ENCODE data around the gene ASPHD1. TPM values are rescaled to one million over a fixed set of nuclear protein-coding genes. Genes with fewer than 3 reads are reported as not detected.
A peak's percentile ranks its signal among the peaks of the same experiment; 100 is the strongest.

ASPHD1 gene, protein sequence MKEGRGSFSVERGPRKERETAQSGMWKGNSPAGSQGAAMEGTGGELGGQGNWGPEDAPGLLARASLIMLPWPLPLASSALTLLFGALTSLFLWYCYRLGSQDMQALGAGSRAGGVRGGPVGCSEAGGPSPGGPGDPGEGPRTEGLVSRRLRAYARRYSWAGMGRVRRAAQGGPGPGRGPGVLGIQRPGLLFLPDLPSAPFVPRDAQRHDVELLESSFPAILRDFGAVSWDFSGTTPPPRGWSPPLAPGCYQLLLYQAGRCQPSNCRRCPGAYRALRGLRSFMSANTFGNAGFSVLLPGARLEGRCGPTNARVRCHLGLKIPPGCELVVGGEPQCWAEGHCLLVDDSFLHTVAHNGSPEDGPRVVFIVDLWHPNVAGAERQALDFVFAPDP
- 5.5 TPM for polyA plus RNA-seq (2013, experiment 1 of 4)
- polyA plus RNA-seq (2013, experiment 2 of 4) = 3.7 TPM
- polyA plus RNA-seq (2013, experiment 3 of 4) = 4.4 TPM
- polyA plus RNA-seq (2013, experiment 4 of 4) = 3.6 TPM

DNA sequence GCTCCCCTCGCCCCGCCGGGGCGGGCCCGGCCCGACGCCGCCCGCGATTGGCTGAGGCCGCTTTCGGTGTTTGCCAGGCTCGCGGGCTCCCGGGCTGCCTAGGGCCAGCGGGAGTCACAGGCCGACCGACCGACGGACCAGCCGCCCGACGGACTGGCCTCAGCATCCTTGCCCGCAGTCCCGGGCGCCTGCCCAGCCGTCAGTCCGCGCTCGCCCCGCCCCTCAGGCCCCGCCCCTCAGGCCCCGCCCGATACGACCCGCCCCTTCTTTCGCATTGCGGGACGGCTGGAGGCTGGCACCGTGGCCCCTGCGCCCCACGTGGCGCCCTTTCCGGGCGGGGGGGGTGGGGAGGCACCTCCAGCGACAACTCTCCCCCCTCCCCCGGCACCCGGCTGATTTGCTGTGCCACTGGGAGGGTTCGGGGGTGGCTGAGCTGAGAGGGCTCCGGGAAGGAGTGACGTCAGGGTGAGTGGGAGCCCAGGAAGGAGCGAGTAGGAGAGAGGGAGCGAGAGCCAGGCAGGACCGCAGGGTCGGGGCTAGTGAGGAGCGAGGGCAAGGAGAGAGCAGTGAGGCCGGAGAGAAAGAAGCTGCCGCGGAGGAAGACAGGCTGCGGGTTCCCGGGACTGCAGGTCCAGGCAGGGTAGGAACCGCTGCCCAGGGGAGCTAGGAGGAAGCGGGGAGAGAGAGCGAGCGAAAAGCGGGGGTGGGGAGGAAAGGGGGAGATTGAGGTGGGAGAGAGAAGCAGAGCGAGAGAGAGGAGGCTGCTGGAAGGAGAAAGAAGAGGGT lies at the start of gene ASPHD1:
TSS of gene ASPHD1 (plus strand) at position 387 of the 786 bp plus-strand sequence. CDS start 484 bp downstream, outside the sequence.
- Histone ChIP-seq H3K27ac (ENCODE audit: insufficient read depth, low read depth, low read length, poor library complexity, severe bottlenecking) (peak within 1 kb of the TSS; percentile 30), H3K9me3 (ENCODE audit: control insufficient read depth, low read length) (no peaks in the 10 kb centered on the region), H3K36me3 (ENCODE audit: control insufficient read depth, insufficient read depth, low read length) (no peaks in the 10 kb centered on the region), H3K4me1 (ENCODE audit: control insufficient read depth, insufficient read depth, low read length) (peaks cover 14% of the 10 kb centered on the region), H3K4me3 (ENCODE audit: insufficient read depth, low read depth, low read length) (peak within 1 kb of the TSS; percentile 54), H3K27me3 (ENCODE audit: control insufficient read depth, insufficient read depth, low read length, poor library complexity, severe bottlenecking) (peaks cover 8% of the 10 kb centered on the region)
- 0 to 1% methylated on average over 67 of the region's 67 CpGs for WGBS, 2 experiments

DNA sequence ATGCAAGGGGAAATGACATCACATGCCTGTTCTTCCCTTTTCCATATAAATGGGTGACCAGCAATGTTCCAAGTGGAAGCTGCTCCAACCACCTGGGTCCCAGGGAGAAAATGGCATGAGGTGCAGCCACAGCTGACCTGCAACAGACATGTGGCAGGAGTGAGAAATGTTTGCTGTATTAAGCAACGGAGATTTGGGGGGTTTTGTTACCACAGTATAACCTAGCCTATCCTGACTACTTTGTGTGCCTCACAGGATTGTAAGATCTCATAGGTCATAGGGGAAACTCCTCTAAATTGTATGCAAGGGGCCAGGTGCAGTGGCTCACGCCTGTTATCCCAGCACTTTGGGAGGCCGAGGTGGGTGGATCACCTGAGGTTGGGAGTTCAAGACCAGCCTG lies 49.3 kb upstream of the ASPHD1 start:
- H3K4me1 ChIP-seq (ENCODE audit: control insufficient read depth, insufficient read depth, low read length) = no peaks in the 10 kb centered on the region
- H3K9me3 ChIP-seq (ENCODE audit: control insufficient read depth, low read length) = no peaks in the 10 kb centered on the region
- H3K27ac ChIP-seq (ENCODE audit: insufficient read depth, low read depth, low read length, poor library complexity, severe bottlenecking) = no peak overlapping the region
- H3K27me3 ChIP-seq (ENCODE audit: control insufficient read depth, insufficient read depth, low read length, poor library complexity, severe bottlenecking) = no peaks in the 10 kb centered on the region
- no peaks in the 10 kb centered on the region for H3K36me3 ChIP-seq (ENCODE audit: control insufficient read depth, insufficient read depth, low read length)
- WGBS, 2 experiments = 94 to 99% methylated on average over 3 of the region's 3 CpGs
- H3K4me3 ChIP-seq (ENCODE audit: insufficient read depth, low read depth, low read length) = no peak overlapping the region

DNA sequence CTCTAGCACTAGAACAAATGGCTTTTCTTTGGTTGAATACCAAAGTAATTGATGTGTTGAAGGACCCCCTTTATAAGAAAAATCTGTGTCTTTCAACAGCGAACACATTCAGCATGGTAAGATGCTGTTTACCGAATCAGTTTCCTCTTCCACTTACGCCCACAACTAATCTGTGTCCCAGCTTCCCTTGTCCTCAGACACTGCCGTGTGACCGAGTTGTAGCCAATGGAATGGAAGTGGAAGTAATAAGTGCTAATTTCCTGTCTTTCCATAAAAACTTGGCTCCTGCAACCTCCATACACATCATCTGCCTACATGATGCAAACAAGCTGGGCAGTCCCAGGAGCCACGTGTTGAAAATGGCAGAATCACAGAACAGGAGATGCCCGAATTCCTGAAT lies 47.6 kb upstream of the ASPHD1 start:
- H3K36me3 ChIP-seq (ENCODE audit: control insufficient read depth, insufficient read depth, low read length) = no peaks in the 10 kb centered on the region
- WGBS, 2 experiments = 83 to 94% methylated on average over 7 of the region's 7 CpGs
- H3K27me3 ChIP-seq (ENCODE audit: control insufficient read depth, insufficient read depth, low read length, poor library complexity, severe bottlenecking) = no peaks in the 10 kb centered on the region
- no peaks in the 10 kb centered on the region for H3K9me3 ChIP-seq (ENCODE audit: control insufficient read depth, low read length)
- no peak overlapping the region for H3K27ac ChIP-seq (ENCODE audit: insufficient read depth, low read depth, low read length, poor library complexity, severe bottlenecking)
- H3K4me1 ChIP-seq (ENCODE audit: control insufficient read depth, insufficient read depth, low read length) = no peaks in the 10 kb centered on the region
- no peak overlapping the region for H3K4me3 ChIP-seq (ENCODE audit: insufficient read depth, low read depth, low read length)

DNA sequence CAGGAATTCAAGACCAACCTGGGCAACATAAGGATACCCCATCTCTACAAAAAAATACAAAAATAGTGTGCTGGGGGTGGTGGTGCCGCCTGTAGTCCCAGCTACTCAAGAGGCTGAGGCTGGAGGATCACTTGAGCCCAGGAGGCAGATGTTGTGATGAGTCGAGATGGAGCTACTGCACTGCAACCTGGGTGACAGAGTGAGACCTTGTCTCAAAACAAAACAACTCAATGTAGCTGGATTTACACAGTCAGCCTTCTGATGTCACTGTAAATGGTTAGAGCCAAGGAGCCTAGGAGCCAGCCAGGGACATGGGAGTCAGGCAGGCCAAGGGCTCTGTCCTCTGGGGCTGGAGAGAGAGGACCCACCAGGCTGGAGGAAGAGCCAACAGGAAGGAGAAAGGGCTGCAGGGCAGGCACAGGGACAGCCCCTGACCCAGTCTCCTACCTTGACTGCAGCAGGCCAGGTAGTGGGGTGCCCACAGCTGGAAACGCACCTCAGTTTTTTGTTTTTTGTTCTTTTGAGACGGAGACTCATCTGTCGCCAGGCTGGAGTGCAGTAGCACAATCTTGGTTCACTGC lies 45.7 kb upstream of the ASPHD1 start:
- H3K4me1 ChIP-seq (ENCODE audit: control insufficient read depth, insufficient read depth, low read length) = no peaks in the 10 kb centered on the region
- H3K36me3 ChIP-seq (ENCODE audit: control insufficient read depth, insufficient read depth, low read length) = no peaks in the 10 kb centered on the region
- no peak overlapping the region for H3K27ac ChIP-seq (ENCODE audit: insufficient read depth, low read depth, low read length, poor library complexity, severe bottlenecking)
- H3K4me3 ChIP-seq (ENCODE audit: insufficient read depth, low read depth, low read length) = no peak overlapping the region
- 89 to 93% methylated on average over 5 of the region's 5 CpGs for WGBS, 2 experiments
- no peaks in the 10 kb centered on the region for H3K9me3 ChIP-seq (ENCODE audit: control insufficient read depth, low read length)
- H3K27me3 ChIP-seq (ENCODE audit: control insufficient read depth, insufficient read depth, low read length, poor library complexity, severe bottlenecking) = no peaks in the 10 kb centered on the region

DNA sequence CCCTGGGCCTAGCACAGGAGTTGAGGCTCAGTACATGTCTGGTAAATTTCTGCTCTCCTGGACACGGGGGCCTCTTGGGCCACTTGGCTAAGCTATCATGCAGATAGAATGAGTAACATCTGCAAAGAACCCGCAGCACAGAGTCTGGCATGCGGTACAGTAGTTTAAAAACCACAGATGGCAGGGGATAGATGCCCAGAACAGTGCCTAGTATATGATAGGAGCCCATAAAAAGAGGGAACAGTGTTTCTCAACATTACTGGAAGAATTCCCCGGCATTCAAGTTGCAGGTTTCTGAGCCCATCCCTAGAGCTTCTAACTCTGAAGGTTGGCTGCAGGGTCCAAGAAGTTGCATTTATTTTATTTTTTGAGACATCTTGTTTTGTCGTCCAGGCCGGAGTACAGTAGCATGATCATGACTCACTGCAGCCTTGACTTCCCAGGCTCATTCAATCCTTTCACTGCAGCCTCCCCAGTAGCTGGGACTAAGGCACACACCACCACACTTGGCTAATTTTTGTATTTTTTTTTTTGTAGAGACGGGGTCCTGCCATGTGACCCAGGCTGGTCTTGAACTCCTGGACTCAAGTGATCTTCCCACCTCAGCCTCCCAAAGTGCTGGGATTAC lies 43.0 kb upstream of the ASPHD1 start:
- Histone ChIP-seq H3K9me3 (ENCODE audit: control insufficient read depth, low read length) (no peaks in the 10 kb centered on the region), H3K27ac (ENCODE audit: insufficient read depth, low read depth, low read length, poor library complexity, severe bottlenecking) (no peak overlapping the region), H3K4me1 (ENCODE audit: control insufficient read depth, insufficient read depth, low read length) (no peaks in the 10 kb centered on the region), H3K27me3 (ENCODE audit: control insufficient read depth, insufficient read depth, low read length, poor library complexity, severe bottlenecking) (no peaks in the 10 kb centered on the region), H3K4me3 (ENCODE audit: insufficient read depth, low read depth, low read length) (no peak overlapping the region), H3K36me3 (ENCODE audit: control insufficient read depth, insufficient read depth, low read length) (peaks cover 8% of the 10 kb centered on the region)
- WGBS, 2 experiments = 92 to 94% methylated on average over 7 of the region's 7 CpGs

DNA sequence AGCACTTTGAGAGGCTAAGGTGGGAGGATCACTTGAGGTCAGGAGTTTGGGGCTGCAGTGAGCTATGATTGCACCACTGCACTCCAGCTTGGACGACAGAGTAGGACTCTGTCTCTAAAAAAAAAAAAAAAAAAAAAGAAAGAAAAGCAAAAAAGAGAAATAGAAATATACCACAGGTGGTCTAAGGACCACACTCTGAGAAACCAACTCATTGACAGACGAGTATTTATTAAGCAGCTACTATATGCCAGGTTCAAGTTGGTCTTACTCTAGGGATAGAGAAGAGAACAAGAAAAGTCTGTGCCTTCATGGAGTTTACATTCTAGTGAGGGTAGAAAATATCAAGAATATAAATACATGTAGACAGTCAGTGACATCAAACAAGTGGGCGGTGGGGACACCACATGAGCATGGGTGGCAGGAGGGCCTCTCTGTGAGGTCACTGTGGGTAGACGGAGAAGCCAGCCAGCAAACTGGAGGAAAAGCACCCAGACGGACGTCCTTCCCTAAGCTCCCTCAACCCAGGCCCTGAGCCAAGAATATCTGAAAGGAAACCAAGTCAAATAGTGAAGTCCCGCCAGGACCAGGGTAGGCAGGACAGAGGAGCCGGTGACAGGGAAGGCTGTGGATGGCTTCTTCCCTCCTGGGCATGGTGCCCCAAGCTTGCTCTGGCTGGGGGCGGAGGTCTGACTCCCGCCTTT lies 42.0 kb upstream of the ASPHD1 start:
- H3K36me3 ChIP-seq (ENCODE audit: control insufficient read depth, insufficient read depth, low read length) = peaks cover 8% of the 10 kb centered on the region
- no peak overlapping the region for H3K4me3 ChIP-seq (ENCODE audit: insufficient read depth, low read depth, low read length)
- 94 to 95% methylated on average over 10 of the region's 10 CpGs for WGBS, 2 experiments
- H3K9me3 ChIP-seq (ENCODE audit: control insufficient read depth, low read length) = no peaks in the 10 kb centered on the region
- no peaks in the 10 kb centered on the region for H3K4me1 ChIP-seq (ENCODE audit: control insufficient read depth, insufficient read depth, low read length)
- no peaks in the 10 kb centered on the region for H3K27me3 ChIP-seq (ENCODE audit: control insufficient read depth, insufficient read depth, low read length, poor library complexity, severe bottlenecking)
- H3K27ac ChIP-seq (ENCODE audit: insufficient read depth, low read depth, low read length, poor library complexity, severe bottlenecking) = no peak overlapping the region

DNA sequence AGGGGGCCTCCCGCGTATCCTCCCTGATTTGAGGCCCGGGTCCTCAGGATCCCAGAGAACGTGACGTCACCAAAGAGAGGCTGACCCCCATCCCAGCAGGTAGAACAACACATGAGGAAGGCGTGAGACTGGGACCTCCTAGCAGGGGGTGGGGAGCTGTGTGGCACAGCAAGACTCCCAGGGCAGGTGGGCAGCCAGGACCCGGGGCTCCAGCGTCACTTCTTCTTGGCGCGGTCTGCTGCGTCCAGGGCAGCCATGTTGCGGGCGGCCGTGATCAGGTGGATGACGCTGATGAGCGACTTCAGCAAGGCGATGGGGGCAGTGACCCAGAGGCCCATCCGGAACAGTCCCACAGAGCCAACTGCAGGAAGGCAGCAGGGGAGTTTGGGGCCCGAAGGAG lies 41.3 kb upstream of the ASPHD1 start:
- Histone ChIP-seq H3K9me3 (ENCODE audit: control insufficient read depth, low read length) (no peaks in the 10 kb centered on the region), H3K4me3 (ENCODE audit: insufficient read depth, low read depth, low read length) (no peak overlapping the region), H3K36me3 (ENCODE audit: control insufficient read depth, insufficient read depth, low read length) (peaks cover 8% of the 10 kb centered on the region), H3K27me3 (ENCODE audit: control insufficient read depth, insufficient read depth, low read length, poor library complexity, severe bottlenecking) (no peaks in the 10 kb centered on the region), H3K4me1 (ENCODE audit: control insufficient read depth, insufficient read depth, low read length) (no peaks in the 10 kb centered on the region), H3K27ac (ENCODE audit: insufficient read depth, low read depth, low read length, poor library complexity, severe bottlenecking) (no peak overlapping the region)
- 96% methylated on average over 19 of the region's 19 CpGs for WGBS, 2 experiments

DNA sequence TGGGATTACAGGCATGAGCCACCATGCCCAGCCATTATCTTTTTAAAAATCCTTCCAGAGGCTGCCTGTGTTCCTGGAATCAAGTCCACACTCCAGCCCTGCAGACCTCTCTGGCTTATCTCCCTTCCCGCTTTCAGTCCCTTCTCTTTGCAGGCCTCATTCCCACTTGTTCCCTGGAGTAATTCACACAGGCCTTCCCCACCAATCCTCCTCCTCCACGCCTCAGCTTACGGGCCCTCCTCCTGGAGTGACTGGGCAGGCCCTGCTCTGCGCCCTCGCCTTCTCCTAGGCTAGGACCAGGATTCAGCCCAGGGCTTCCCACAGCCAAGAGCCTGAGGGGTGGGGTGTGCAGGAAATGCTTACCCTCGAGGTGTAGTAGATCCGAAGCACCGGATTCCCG lies 40.1 kb upstream of the ASPHD1 start:
- WGBS, 2 experiments = 95 to 96% methylated on average over 9 of the region's 9 CpGs
- no peak overlapping the region for H3K27ac ChIP-seq (ENCODE audit: insufficient read depth, low read depth, low read length, poor library complexity, severe bottlenecking)
- H3K4me1 ChIP-seq (ENCODE audit: control insufficient read depth, insufficient read depth, low read length) = no peaks in the 10 kb centered on the region
- peaks cover 8% of the 10 kb centered on the region for H3K36me3 ChIP-seq (ENCODE audit: control insufficient read depth, insufficient read depth, low read length)
- no peak overlapping the region for H3K4me3 ChIP-seq (ENCODE audit: insufficient read depth, low read depth, low read length)
- no peaks in the 10 kb centered on the region for H3K9me3 ChIP-seq (ENCODE audit: control insufficient read depth, low read length)
- H3K27me3 ChIP-seq (ENCODE audit: control insufficient read depth, insufficient read depth, low read length, poor library complexity, severe bottlenecking) = no peaks in the 10 kb centered on the region

DNA sequence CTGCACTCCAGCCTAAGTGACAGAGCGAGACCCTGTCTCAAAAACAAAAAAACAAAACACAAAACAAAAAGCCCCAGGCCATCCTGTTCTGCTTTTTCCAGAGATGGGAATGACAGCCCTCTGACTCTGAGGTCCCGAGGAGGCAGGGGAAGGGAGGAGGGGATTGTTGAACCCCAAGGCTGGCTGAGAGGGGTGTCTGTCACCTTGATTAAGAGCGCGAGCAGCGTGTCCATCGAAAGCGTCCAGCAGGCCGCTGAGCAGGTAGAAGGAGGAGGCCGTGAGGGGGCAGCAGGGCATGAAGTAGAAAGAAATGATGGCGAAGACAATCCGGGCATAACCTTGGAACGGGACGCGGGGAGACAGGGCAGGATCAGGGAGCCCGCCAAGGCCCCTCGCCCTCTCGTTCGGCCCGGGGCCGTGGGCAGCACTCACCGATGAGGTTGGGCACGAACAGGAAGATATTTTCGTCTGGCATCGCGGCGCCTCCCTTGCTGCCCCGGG lies 37.9 kb upstream of the ASPHD1 start:
- no peaks in the 10 kb centered on the region for H3K4me1 ChIP-seq (ENCODE audit: control insufficient read depth, insufficient read depth, low read length)
- peaks cover 8% of the 10 kb centered on the region for H3K36me3 ChIP-seq (ENCODE audit: control insufficient read depth, insufficient read depth, low read length)
- peak overlapping the region; percentile 90 for H3K4me3 ChIP-seq (ENCODE audit: insufficient read depth, low read depth, low read length)
- no peaks in the 10 kb centered on the region for H3K27me3 ChIP-seq (ENCODE audit: control insufficient read depth, insufficient read depth, low read length, poor library complexity, severe bottlenecking)
- peak overlapping the region; percentile 98 for H3K27ac ChIP-seq (ENCODE audit: insufficient read depth, low read depth, low read length, poor library complexity, severe bottlenecking)
- H3K9me3 ChIP-seq (ENCODE audit: control insufficient read depth, low read length) = no peaks in the 10 kb centered on the region
- 3% methylated on average over 27 of the region's 27 CpGs for WGBS, 2 experiments

Measured in ectodermal cell (in vitro differentiated cells).